Fibroblast of the aortic adventitia (primary cell): ENCODE measurements around the gene ADNP2. TPM values are rescaled to one million over a fixed set of nuclear protein-coding genes. Genes with fewer than 3 reads are reported as not detected.

Source experiments
- DNase-seq: peaks from one replicate; pipeline ENCODE4 v3.0.0-alpha.2; 2010; ENCODE audit warnings: low read depth
- H3K4me3 ChIP-seq: 2 replicates; pipeline ENCODE4 v1.5.1; 2011; ENCODE audit warnings: low read depth, mild to moderate bottlenecking, control low read depth, low read length, moderate library complexity
- total RNA-seq: library from RNA; depleted of rRNA; stranded (reverse); fragments of >200 nt; gene quantifications from 2 replicates; pipeline ENCODE4 v1.2.3, GENCODE V29; 2012; ENCODE audit warnings: low replicate concordance
- TF ChIP-seq, protein P1 (sequence below): IDR thresholded peaks from 2 replicates; pipeline ENCODE4 v1.5.1; 2011; ENCODE audit warnings: mild to moderate bottlenecking, low read length, control low read depth, inconsistent platforms; ENCODE audit not compliant: insufficient read depth

Gene ADNP2
- total RNA-seq, 1 donor = 23.9 TPM

DNA sequence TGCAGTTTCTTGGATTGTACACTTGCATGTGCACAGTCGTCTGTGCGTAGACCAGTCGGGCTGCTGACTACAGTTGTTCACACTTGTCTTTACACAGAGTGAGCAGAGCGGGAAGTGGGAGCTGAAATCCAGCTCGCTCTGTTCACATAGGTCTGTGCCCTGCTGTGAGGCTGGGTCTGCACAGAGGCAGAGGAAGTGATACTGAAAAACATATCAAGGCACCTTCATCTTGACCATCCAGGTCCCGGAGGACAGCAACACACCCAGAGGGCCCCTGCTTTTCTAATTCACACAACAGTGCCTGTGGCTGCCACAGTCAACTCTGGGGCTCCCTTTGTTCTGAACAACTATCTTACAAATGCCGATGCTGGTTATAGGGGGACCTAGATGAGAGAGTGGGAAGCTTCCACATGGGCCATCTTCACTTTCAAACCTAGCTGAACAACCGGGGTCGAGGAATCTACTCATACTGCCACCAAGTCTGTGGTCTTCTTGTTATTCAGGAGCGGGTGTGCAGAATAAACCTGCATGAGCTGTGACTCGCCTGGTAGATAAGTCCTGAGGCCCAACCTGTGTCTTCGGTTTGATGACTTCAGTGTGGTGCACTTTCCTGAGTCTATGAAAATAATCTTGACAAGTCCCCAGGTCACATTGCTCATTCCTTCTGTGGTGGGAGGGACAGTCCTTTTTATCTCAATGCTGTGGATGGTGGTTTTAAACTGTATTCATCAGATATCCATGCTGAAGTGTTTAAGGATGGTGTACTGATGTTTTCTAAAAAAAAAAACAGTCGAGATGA, 3.5 kb upstream of the ADNP2 start:
- H3K4me3 ChIP-seq = no peak overlapping the region

DNA sequence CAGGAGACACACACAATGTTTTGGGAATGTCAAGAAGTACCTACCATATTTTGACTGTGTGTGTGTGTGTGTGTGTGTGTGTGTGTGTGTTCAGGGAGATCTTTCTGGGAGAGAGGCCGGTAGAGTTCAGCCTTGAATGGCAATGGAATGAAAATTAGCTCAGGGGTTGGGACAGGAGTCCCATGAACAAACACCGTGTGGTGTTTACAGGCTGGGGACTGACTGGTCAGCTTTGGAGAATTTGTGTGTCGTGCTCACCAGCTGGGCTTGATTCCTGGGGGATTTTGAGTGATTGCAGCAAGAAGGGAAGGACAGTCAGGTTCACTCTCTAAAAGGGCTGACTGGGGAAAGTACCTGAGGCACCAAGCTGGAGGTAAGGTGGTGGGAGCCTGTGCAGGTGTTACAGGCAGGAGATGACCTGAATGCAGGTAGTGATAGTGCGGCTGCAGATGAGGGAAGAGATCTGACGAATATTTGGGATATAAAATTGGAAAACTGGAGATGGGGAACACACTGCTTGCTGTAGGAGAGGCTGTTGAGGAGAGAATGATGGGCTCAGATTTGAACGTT, 2.5 kb upstream of the ADNP2 start:
- DNase-seq = no peak
- TF ChIP-seq, protein P1, sequence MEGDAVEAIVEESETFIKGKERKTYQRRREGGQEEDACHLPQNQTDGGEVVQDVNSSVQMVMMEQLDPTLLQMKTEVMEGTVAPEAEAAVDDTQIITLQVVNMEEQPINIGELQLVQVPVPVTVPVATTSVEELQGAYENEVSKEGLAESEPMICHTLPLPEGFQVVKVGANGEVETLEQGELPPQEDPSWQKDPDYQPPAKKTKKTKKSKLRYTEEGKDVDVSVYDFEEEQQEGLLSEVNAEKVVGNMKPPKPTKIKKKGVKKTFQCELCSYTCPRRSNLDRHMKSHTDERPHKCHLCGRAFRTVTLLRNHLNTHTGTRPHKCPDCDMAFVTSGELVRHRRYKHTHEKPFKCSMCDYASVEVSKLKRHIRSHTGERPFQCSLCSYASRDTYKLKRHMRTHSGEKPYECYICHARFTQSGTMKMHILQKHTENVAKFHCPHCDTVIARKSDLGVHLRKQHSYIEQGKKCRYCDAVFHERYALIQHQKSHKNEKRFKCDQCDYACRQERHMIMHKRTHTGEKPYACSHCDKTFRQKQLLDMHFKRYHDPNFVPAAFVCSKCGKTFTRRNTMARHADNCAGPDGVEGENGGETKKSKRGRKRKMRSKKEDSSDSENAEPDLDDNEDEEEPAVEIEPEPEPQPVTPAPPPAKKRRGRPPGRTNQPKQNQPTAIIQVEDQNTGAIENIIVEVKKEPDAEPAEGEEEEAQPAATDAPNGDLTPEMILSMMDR = no peak
- no peak overlapping the region for H3K4me3 ChIP-seq

More for the DNA sequence above, 3.5 kb upstream of the ADNP2 start:
- no peak for DNase-seq
- TF ChIP-seq, protein P1 = no peak

DNA sequence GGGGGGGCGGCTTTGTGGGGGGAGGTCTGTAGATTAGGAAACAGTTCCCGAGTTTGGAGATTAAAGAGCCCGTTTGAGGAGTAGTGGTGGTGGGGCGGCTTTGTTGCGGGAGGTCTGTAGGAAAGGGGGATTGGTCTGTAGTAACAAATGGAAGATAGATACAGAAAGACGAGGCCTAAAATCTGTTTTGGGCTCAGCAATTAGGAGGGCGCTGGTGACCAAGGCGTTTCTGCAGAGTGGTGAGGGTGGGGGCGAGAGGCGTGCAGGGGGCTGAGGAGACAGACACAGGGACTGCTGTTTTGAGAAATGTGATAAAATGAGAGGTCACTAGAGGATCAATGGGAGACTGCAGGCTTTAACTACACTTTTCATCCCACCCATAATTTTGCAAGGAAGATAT, 1.6 kb upstream of the ADNP2 start:
- no peak for DNase-seq
- no peak overlapping the region for H3K4me3 ChIP-seq
- TF ChIP-seq, protein P1 = no peak

DNA sequence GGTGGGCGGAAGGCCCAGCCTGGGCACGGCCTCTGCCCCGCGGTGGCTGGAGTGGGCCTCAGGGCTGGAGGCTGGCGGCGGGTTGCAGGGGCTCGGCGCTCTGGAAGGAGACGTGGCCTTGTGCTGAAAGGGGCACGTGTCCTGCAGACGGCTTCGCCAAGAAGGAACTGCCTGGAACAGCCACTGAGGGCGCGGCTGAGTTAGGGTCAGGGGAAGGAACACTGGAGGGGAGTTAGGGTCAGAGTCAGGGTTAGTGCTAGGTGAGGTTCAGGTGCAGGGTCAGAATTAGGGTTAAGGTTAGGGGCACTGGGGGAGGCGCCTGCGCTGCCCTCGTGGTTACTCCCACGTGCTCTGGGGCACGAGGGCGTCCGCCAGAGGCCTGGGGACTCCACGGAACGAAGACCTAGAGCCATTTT, 933 bp upstream of the ADNP2 start:
- no peak overlapping the region for H3K4me3 ChIP-seq
- no peak for DNase-seq
- TF ChIP-seq, protein P1 = no peak

DNA sequence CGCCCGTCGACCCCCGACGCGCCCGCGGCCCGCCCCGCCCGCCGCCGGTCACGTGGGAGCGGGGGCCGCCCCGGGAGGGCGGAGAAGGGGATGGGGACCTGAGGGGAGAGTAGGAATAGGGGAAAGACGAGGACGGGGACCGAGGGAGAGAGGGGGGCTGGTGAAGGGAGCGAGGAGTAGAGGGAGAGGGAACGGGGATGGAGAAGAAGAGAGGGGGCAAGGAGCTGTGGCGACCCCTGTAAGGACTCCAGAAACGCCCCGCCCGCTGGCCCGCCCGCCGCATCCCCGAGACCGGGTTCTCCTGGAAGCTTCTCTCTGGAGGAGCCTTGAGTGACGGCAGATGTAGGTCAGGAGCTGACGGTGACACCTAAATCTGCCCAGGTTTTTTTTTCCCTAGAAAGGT, 615 bp downstream of the ADNP2 start:
- peak overlapping the region; percentile 83 for H3K4me3 ChIP-seq
- TF ChIP-seq, protein P1 = no peak
- peak; percentile 26 for DNase-seq

DNA sequence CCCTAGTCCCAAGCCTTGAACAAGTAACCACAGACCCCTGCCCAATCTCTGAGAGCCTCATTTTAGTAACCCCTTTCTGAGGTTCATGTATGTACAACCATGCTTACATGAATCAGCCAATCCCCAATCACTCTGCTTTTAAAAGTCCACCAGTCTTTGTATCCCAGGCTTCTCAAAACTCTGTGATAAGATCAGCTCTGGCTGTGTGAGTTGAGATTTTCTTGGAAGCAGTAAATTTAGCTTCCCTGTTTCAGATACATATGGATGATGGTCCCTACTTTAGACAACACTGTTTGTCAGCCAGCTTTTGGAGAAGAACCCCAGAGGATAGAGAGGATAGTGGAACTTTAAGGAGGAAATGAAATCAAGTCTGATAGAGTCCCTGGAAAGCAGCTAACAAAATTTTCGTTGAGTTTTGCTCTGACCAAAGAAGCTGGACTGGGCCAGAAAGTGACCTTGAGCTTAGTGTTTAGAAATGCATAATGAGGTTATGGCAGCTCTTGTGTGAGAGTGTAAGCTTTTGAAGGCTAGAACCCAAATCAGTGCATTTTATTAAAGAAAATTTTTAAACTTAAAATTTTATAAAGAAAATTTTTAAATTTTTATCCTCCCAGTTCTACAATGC, 3.7 kb downstream of the ADNP2 start:
- H3K4me3 ChIP-seq = no peak overlapping the region
- TF ChIP-seq, protein P1 = no peak
- peak; percentile 20 for DNase-seq
